Measurements from ENCODE around the gene PYGO2. TPM values are rescaled to one million over a fixed set of nuclear protein-coding genes. Genes with fewer than 3 reads are reported as not detected.

PYGO2 gene
- total RNA-seq, 1 donor from 2014 or later: 29.2 TPM

DNA sequence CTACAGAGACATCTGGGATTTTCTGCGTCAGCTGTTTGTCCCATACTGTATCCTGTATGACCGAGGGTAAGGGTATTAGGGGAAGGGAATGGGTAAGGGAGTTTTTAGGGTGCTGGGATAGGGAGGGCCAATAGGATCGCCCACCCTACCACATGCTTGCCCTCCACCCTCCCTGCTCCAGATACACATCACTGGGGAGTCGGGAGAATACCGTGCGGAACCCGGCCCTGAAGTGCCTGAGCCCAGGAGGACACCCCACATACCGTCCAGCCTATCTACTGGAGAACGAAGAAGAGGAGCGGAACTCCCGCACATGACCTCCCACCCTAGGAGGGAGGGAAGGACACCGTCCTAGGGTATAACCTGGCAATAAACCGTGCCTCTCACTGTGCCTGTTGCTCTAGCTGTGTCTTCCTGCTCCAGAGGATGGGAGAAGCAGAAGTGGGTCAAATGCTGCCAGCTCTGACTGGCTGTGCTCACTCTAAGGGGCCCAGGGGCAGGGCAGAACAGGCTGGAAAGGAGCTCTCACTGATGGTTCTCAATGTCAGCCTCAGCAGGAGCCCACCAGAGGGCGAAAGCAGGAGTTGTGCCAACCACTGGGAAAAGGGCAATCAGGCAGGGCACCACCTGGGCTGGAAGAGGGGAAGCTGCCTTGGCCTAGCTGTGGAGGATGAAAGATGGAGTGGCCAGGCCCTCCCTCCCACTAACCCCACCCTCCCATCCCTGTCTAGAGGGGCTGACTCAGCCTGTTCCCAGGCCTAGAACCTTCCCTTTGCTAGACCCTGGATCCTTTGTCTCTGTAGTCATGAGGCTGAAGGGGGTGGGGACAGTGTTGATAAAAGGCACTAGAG, 31.4 kb upstream of the PYGO2 start:
- H3K27ac Mint-ChIP-seq (ENCODE audit: unreplicated experiment): peak overlapping the region; percentile 50
- H3K4me3 Mint-ChIP-seq (ENCODE audit: unreplicated experiment): no peak overlapping the region
- H3K27me3 Mint-ChIP-seq (ENCODE audit: unreplicated experiment): no peaks in the 10 kb centered on the region
- peaks cover 4% of the 10 kb centered on the region for H3K36me3 Mint-ChIP-seq (ENCODE audit: unreplicated experiment)
- no peaks in the 10 kb centered on the region for H3K9me3 Mint-ChIP-seq (ENCODE audit: unreplicated experiment)
- H3K4me1 Mint-ChIP-seq (ENCODE audit: unreplicated experiment): peaks cover 8% of the 10 kb centered on the region
- TF ChIP-seq, protein P1, sequence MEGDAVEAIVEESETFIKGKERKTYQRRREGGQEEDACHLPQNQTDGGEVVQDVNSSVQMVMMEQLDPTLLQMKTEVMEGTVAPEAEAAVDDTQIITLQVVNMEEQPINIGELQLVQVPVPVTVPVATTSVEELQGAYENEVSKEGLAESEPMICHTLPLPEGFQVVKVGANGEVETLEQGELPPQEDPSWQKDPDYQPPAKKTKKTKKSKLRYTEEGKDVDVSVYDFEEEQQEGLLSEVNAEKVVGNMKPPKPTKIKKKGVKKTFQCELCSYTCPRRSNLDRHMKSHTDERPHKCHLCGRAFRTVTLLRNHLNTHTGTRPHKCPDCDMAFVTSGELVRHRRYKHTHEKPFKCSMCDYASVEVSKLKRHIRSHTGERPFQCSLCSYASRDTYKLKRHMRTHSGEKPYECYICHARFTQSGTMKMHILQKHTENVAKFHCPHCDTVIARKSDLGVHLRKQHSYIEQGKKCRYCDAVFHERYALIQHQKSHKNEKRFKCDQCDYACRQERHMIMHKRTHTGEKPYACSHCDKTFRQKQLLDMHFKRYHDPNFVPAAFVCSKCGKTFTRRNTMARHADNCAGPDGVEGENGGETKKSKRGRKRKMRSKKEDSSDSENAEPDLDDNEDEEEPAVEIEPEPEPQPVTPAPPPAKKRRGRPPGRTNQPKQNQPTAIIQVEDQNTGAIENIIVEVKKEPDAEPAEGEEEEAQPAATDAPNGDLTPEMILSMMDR (IDR thresholded peaks at IDR 0.05): peak; percentile 30
- DNase-seq (ENCODE audit: extremely low spot score, unreplicated experiment): no peak

DNA sequence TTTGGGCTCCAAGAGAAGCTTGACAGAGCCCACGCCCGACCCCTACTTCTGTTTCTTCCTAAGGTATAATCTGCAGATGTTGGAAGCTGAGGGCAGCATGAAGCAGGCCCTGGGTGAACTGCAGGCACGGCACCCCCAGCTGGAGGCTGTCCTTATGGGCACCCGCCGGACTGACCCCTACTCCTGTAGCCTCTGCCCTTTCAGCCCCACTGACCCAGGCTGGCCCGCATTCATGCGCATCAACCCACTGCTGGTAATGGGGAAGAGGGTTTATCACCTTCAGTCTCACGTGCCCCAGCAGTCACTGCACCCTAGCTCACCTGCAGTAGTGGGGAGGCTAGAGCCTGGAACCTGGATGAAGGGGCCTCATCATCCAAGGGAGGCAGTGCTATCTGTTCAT, 28.7 kb upstream of the PYGO2 start:
- Mint-ChIP-seq H3K36me3 (ENCODE audit: unreplicated experiment) (peaks cover 4% of the 10 kb centered on the region), H3K27ac (ENCODE audit: unreplicated experiment) (no peak overlapping the region), H3K9me3 (ENCODE audit: unreplicated experiment) (no peaks in the 10 kb centered on the region), H3K4me1 (ENCODE audit: unreplicated experiment) (peaks cover 5% of the 10 kb centered on the region), H3K27me3 (ENCODE audit: unreplicated experiment) (no peaks in the 10 kb centered on the region), H3K4me3 (ENCODE audit: unreplicated experiment) (no peak overlapping the region)
- TF ChIP-seq, protein P1 (IDR thresholded peaks at IDR 0.05): no peak
- DNase-seq (ENCODE audit: extremely low spot score, unreplicated experiment): no peak

DNA sequence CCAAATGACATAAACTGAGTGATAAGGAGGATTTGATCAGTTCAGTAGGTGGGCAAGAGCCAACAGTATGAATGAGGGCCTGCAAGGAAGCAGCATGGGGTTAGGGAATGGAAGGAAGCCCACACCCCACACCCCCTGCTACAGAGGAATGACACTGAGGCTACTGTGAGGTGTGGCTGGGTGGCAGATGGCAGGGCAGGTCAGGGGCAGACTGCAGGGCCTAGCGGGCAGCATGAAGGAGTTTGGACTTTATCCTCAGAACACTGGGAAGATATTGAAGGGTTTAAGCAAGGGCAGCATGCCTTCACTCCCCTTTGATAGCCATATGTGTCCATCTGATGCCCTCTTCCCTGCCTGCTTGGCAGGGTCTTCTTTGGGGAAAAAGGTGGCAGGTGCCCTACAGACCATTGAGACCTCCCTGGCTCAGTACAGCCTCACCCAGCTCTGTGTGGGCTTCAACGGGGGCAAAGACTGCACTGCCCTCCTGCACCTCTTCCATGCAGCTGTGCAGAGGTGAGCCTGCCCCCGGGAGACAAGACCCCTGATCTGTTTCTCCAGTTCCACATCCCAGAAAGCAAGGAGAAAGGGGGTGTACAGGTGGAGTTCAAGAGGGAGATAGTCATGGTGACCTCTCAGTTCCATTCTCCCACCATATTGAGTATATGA, 27.7 kb upstream of the PYGO2 start:
- Mint-ChIP-seq H3K36me3 (ENCODE audit: unreplicated experiment) (peaks cover 4% of the 10 kb centered on the region), H3K4me1 (ENCODE audit: unreplicated experiment) (peaks cover 5% of the 10 kb centered on the region), H3K4me3 (ENCODE audit: unreplicated experiment) (no peak overlapping the region), H3K9me3 (ENCODE audit: unreplicated experiment) (no peaks in the 10 kb centered on the region), H3K27ac (ENCODE audit: unreplicated experiment) (no peak overlapping the region), H3K27me3 (ENCODE audit: unreplicated experiment) (no peaks in the 10 kb centered on the region)
- TF ChIP-seq, protein P1 (IDR thresholded peaks at IDR 0.05): no peak
- DNase-seq (ENCODE audit: extremely low spot score, unreplicated experiment): no peak

DNA sequence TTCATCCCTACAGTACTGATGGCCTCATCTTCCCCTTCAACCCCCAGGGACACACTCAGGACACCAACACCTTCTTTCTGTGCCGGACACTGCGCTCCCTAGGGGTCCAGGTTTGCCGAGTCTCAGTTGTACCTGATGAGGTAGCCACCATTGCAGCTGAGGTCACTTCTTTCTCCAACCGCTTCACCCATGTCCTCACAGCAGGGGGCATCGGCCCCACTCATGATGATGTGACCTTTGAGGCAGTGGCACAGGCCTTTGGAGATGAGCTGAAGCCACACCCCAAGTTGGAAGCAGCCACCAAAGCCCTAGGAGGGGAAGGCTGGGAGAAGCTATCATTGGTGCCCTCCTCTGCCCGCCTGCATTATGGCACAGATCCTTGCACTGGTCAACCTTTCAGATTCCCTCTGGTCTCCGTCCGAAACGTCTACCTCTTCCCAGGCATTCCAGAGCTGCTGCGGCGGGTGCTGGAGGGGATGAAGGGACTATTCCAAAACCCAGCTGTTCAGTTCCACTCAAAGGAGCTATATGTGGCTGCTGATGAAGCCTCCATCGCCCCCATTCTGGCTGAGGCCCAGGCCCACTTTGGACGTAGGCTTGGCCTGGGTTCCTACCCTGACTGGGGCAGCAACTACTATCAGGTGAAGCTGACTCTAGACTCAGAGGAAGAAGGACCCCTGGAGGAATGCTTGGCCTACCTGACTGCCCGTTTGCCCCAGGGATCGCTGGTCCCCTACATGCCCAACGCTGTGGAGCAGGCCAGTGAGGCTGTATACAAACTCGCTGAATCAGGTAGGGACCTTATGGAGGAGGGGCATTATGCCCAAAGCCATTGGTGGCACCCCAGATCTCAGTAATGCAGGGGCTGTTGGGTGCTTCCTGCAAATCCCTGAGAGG, 26.7 kb upstream of the PYGO2 start:
- no peak for DNase-seq (ENCODE audit: extremely low spot score, unreplicated experiment)
- Mint-ChIP-seq H3K27me3 (ENCODE audit: unreplicated experiment) (no peaks in the 10 kb centered on the region), H3K4me3 (ENCODE audit: unreplicated experiment) (no peak overlapping the region), H3K4me1 (ENCODE audit: unreplicated experiment) (peaks cover 11% of the 10 kb centered on the region), H3K9me3 (ENCODE audit: unreplicated experiment) (no peaks in the 10 kb centered on the region), H3K27ac (ENCODE audit: unreplicated experiment) (no peak overlapping the region), H3K36me3 (ENCODE audit: unreplicated experiment) (peaks cover 4% of the 10 kb centered on the region)
- TF ChIP-seq, protein P1 (IDR thresholded peaks at IDR 0.05): no peak
